ENCODE measurements around the gene NUDT16L1.
A peak's percentile ranks its signal among the peaks of the same experiment; 100 is the strongest.
"Not testable (repeated sequence)": the region's sequence is repeated elsewhere in the genome, so short reads cannot be mapped to it uniquely, and the experiment has no call there.

NUDT16L1 gene

GRCh38 chr16:4726616-4727015 lies 33.3 kb downstream of the NUDT16L1 start:
- DNase-seq = no peak

- no peak for DNase-seq
Observed at GRCh38 chr16:4728676-4729075, 35.3 kb downstream of the NUDT16L1 start.

- no peak for DNase-seq
Observed at GRCh38 chr16:4729876-4730275, 36.5 kb downstream of the NUDT16L1 start.

GRCh38 chr16:4733211-4733742 lies 39.9 kb downstream of the NUDT16L1 start:
- DNase-seq = no peak

- DNase-seq = peak in 1 of 2 experiments; percentile 20
Observed at GRCh38 chr16:4733747-4734062, 40.3 kb downstream of the NUDT16L1 start.

GRCh38 chr16:4734063-4734729 lies 40.8 kb downstream of the NUDT16L1 start, which contains the start of the genes ANKS3 and DNAAF8:
Gene ANKS3, minus strand, starts transcription at chr16:4734271. Its CDS starts 4,122 bp downstream, at chr16:4730149.
Gene DNAAF8, plus strand, starts transcription at chr16:4734537. Its CDS starts 1,978 bp downstream, at chr16:4736515.
- peak; percentile 88 to 94 for DNase-seq

- DNase-seq = peak; percentile 59 to 71
Observed at GRCh38 chr16:4734730-4735535, 41.6 kb downstream of the NUDT16L1 start.

- no peak for DNase-seq
Observed at GRCh38 chr16:4736546-4736945, 43.2 kb downstream of the NUDT16L1 start.

- DNase-seq = no peak
Observed at GRCh38 chr16:4737545-4737944, 44.2 kb downstream of the NUDT16L1 start.

- not testable (repeated sequence) for DNase-seq
Observed at GRCh38 chr16:4738370-4738769, 45.0 kb downstream of the NUDT16L1 start.

GRCh38 chr16:4743226-4743878 lies 50.0 kb downstream of the NUDT16L1 start:
- DNase-seq = no peak

- DNase-seq = no peak
Observed at GRCh38 chr16:4744555-4745273, 51.4 kb downstream of the NUDT16L1 start.

GRCh38 chr16:4745274-4745569 lies 51.9 kb downstream of the NUDT16L1 start:
- no peak for DNase-seq
